Astrocyte of the cerebellum (primary cell): ENCODE data around the gene GNL1.

Experiments used
- DNase-seq: peaks from one replicate; pipeline ENCODE4 v3.0.0-alpha.2; 2011; ENCODE audit warnings: low read depth
- H3K4me3 ChIP-seq: 2 replicates; pipeline ENCODE4 v1.5.1; 2011; ENCODE audit warnings: mild to moderate bottlenecking, low read depth, low read length, moderate library complexity
- in situ Hi-C: cut with HindIII; loops from 2 replicates; pipeline ENCODE4 v1.10.0; 2017; ENCODE audit warnings: low sequenced_read_pairs
- TF ChIP-seq, protein P1 (sequence below): IDR thresholded peaks from 2 replicates; pipeline ENCODE4 v1.5.1; 2012; ENCODE audit warnings: low read length, low read depth, moderate library complexity, mild to moderate bottlenecking; ENCODE audit errors: missing control alignments

GNL1 gene

DNA sequence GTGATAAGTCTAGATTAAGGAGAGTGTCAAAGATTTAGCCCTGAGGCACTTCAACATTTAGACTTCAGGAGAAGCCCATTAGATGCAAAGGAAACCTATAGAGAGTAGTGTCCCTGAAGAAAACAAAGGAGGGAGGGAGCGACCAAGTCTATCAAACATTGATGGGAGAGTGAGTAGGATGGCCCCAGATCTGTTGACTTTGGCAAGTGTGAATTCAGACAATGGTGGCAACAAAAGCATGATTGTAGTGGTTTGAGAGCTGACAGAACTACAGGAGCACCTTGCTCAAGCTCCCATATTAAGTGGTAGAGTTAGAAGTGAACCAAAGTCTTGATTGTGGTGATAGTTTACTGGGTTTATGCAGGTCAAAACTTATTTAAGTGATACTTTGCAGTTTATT, 14.0 kb upstream of the GNL1 start:
- H3K4me3 ChIP-seq, result peak overlapping the region; percentile 63
- DNase-seq, result no peak
- in situ Hi-C loops, result no loop called here
- TF ChIP-seq, protein P1, sequence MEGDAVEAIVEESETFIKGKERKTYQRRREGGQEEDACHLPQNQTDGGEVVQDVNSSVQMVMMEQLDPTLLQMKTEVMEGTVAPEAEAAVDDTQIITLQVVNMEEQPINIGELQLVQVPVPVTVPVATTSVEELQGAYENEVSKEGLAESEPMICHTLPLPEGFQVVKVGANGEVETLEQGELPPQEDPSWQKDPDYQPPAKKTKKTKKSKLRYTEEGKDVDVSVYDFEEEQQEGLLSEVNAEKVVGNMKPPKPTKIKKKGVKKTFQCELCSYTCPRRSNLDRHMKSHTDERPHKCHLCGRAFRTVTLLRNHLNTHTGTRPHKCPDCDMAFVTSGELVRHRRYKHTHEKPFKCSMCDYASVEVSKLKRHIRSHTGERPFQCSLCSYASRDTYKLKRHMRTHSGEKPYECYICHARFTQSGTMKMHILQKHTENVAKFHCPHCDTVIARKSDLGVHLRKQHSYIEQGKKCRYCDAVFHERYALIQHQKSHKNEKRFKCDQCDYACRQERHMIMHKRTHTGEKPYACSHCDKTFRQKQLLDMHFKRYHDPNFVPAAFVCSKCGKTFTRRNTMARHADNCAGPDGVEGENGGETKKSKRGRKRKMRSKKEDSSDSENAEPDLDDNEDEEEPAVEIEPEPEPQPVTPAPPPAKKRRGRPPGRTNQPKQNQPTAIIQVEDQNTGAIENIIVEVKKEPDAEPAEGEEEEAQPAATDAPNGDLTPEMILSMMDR, result no peak

DNA sequence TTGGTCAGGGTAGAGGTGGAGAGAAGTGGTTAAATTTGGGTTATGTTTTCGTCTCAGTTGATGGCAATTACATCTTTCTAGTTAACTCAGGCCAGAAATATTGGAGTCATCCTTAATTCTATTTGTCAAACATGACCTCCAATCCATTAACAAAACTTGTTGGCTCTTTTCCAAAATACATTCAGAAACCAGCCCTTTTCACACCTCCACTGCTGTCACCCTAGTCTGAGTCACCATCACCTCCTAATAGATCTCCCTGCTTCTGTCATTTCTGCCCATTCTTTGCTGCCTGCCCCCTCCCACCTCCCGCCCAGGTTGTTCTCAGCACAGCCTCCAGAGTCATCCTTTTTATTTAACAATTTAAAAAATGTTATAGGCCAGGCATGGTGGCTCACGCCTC, 12.0 kb upstream of the GNL1 start:
- in situ Hi-C loops, result no loop called here
- no peak overlapping the region for H3K4me3 ChIP-seq
- TF ChIP-seq, protein P1, result no peak
- DNase-seq, result no peak

DNA sequence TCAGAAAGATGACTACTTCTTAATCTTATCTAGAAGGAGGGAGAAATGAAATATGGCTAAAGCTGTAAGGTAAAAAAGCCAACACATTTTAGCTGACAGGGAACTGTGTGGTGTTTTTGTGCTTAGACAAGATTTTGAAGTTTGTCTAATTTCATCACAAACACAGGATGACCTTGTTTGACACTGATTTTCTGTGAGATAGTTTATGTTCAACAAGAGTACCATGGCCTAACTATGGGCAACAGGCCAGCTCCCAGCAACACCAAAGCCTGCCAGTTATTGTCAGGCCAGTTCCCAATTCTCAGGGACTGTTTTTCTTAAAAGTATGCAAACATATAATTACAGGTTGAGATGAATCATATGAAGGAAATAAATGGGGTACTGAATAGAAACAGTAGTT, 9.5 kb upstream of the GNL1 start:
- in situ Hi-C loops, result no loop called here
- no peak overlapping the region for H3K4me3 ChIP-seq
- DNase-seq, result no peak
- TF ChIP-seq, protein P1, result no peak

DNA sequence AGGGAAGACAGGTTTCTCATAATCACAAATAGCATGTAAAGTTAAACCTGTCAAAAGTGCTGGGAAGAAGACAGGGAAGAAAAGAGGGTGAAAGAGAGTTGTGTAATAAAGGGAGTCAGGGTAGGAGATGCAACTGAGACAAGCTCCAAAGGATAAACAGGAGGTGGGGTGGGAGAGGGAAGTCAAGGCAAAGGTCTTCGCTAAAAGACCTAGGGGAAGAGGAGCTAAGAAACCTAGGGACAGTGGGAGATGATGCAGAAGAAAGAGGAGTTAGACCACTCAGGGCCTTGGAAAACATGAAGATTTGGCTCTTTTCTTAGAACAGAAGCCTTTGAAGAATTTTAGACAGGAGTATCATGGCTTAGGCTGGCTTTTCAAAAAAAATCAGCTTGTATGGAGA, 7.8 kb upstream of the GNL1 start:
- in situ Hi-C loops, result loop anchor here (5.0 kb wide), 1 partner anchor 48 kb away; no protein-coding TSS in a partner anchor
- TF ChIP-seq, protein P1, result no peak
- H3K4me3 ChIP-seq, result no peak overlapping the region
- no peak for DNase-seq

DNA sequence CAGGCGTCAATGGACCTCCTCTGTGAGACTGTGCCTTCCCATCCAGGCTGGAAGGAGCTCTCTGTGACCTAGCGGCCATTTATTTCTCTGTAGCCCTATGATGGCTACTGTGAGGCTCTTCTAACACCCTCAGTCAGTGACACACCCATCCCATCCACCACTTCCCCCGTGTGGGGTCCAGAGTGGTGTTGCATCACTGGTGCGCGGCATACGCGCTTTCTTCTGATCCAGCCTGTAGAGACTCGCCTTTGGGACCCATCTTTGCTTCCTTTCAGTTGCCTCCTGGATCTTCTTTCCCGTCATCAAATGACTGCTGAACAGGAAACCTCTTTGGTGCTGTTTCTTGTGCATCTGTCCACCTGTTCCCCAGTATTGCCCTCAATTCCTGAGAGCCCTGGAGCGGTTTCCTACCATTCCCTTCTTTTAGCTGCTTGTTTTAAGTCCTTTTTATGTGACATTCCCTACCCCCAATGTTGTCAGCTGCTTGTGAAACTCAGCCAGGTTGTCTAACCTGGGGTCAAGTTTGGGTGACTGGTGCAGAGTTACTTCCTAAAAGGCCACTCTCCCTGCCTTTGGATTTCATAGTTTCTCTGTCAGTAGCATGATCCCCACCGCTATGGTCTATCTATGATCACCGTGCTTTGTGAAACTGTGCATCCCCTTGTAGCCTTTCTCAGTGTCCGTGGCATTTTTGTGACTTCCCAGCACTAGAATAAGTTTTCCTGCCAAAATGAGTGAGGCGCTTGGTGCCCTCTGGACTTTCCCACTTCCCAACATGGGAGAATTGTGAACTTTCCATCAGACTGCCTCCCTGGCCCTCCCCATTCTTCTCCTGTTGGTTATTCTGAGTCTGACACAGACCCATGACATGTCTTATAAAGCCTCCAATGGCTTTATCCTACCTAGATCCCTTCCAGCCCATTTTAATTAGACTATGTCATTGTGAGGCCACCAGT, 6.5 kb upstream of the GNL1 start:
- TF ChIP-seq, protein P1, result no peak
- in situ Hi-C loops, result loop anchor here (5.0 kb wide), 1 partner anchor 50 kb away; no protein-coding TSS in a partner anchor
- DNase-seq, result no peak
- no peak overlapping the region for H3K4me3 ChIP-seq

DNA sequence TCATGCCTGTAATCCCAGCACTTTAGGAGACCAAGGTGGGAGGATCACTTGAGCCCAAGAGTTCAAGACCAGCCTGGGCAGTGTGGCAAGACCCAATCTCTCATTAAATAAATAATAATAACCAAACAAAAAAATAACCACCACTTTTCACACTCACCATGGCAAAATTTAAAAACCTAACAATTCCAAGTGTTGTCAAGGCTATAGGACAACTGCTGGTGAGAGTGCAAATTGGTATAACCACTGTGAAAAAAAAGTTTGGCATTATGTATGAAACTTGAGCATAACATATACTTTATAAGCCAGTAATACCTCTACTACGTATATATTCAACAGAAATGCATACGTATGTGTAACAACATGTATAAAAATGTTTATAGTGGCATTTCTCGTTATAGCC, 4.6 kb upstream of the GNL1 start:
- TF ChIP-seq, protein P1, result no peak
- in situ Hi-C loops, result loop anchor here (5.0 kb wide), 1 partner anchor 51 kb away; no protein-coding TSS in a partner anchor
- H3K4me3 ChIP-seq, result no peak overlapping the region
- no peak for DNase-seq
